Activated CD4-positive, alpha-beta T cell treated with anti-CD3 and anti-CD28 coated beads for 1 hour (primary cell): ENCODE measurements around the gene SELENOF.
A peak's percentile ranks its signal among the peaks of the same experiment; 100 is the strongest.
"Not testable (repeated sequence)": the region's sequence is repeated elsewhere in the genome, so short reads cannot be mapped to it uniquely, and the experiment has no call there.

Experiments used
- DNase-seq: peaks from one replicate; pipeline ENCODE4 v3.0.0-alpha.2; 2020

SELENOF gene

DNA sequence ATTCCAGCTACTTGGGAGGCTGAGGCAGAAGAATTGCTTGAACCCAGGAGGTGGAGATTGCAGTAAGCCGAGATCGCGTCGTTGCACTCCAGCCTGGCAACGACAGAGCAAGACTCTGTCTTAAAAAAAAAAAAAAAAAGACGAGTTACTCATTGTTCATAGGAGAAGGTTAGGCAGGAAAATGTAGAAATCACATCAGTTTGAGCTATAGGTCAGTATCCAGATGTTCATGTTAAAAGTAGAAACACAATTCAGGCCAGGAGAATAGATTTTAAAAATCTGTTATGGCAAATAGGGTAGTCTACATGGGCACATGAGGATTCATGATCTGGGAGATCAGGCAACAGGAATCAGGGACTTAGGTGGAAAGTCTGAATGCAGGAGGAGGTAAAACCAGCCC, 57.7 kb downstream of the SELENOF start:
- no peak for DNase-seq

GRCh38 chr1:86854352-86854751, 59.6 kb downstream of the SELENOF start:
- no peak for DNase-seq

- no peak for DNase-seq
These were observed 61.0 kb downstream of the SELENOF start for GRCh38 chr1:86852782-86853408.

DNA sequence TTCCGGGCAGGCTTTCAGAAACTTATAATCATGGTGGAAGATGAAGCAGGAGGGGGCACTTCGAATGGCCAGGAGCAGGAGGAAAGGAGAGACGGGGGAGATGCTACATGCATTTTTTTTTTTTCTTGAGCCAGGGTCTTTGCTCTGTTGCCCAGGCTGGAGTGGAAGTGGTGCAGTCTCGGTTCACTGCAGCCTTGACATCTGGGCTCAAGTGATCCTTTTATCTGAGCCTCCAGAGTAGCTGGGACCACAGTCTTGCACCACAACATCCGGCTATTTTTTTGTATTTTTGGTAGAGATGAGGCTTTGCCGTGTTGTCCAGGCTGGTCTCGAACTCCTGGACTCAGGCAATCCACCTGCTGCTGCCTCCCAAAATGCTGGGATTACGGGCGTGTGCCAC, 61.6 kb downstream of the SELENOF start:
- DNase-seq: no peak

DNA sequence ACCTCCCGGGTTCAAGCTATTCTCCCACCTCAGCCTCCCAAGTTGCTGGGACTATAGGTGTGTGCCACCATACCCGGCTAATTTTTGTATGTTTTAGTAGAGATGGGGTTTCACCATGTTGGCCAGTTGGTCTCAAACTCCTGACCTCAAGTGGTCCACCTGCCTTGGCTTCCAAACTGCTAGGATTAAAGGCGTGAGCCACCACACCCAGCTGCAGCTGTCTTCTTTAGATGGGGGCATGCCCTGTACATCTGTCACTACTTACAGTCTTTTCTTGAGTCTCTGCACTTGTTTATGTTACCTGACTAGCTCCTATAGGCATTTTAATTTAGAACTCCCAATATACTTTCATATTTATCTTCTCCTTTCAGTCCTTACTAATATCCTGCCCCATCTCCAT, 64.2 kb downstream of the SELENOF start:
- DNase-seq: no peak

GRCh38 chr1:86848654-86849053, 65.3 kb downstream of the SELENOF start:
- no peak for DNase-seq

- no peak for DNase-seq
These were observed 67.7 kb downstream of the SELENOF start for GRCh38 chr1:86846164-86846647.

DNA sequence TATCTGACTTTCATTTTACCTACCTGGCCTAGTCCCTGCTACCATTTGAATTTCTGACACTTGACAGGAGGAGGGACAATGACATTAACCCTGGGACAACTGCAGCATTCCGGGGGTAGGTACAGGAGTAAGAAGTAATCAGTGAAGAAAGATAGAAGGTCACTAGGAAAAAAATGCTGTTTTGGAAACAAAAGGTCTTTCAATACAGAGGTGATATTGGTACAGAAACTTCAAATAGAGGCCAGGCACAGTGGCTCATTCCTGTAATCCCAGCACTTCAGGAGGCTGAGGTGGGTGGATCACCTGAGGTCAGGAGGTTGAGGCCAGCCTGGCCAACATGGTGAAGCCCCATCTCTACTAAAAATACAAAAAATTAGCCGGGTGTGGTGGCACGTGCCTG, 68.4 kb downstream of the SELENOF start:
- DNase-seq: no peak

DNA sequence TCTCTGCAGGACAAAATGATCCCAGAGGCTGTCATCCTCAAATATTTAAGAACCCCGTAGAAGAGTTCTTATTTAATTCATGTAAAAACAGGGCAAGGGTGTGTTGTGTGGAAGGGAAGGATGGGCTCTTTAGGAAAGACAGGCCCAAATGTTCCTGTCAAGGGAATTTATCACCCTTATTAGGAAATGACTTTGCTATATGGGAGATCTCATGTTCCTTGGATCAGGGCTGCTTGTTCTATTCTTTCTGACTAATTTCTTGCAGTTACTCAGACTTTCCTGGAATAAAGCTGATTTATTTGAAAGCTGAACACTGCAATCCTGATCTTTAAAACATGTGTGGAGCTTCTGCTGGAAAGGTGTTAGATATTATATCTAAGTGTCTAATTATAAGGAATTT, 72.8 kb downstream of the SELENOF start:
- DNase-seq: no peak

GRCh38 chr1:86833461-86834215, 80.3 kb downstream of the SELENOF start:
- peak; percentile 13 for DNase-seq

DNA sequence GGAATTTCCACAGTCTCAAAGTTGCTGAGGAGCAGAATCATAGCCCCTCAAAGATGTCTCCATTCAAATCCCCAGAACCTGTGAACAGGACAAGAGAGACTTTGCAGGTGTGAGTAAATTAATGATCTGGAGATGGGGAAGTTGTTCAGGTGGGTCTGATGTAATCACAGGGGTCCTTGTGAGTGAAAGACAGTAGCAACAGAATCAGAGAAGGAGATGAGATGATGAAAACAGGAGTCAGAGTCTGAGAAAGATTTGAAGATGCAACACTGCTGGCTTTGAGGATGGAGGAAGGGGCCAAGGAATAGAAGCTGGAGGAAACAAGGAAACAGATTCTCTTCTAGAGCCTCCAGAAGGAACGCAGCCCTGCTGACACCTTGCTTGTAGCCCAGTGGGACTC, 81.5 kb downstream of the SELENOF start:
- no peak for DNase-seq

- DNase-seq: no peak
These were observed 84.6 kb downstream of the SELENOF start for GRCh38 chr1:86829321-86829720.

- no peak for DNase-seq
These were observed 85.9 kb downstream of the SELENOF start for GRCh38 chr1:86828024-86828423.

- DNase-seq: no peak
These were observed 87.1 kb downstream of the SELENOF start for GRCh38 chr1:86826856-86827255.

GRCh38 chr1:86825319-86825718, 88.6 kb downstream of the SELENOF start:
- DNase-seq: no peak

DNA sequence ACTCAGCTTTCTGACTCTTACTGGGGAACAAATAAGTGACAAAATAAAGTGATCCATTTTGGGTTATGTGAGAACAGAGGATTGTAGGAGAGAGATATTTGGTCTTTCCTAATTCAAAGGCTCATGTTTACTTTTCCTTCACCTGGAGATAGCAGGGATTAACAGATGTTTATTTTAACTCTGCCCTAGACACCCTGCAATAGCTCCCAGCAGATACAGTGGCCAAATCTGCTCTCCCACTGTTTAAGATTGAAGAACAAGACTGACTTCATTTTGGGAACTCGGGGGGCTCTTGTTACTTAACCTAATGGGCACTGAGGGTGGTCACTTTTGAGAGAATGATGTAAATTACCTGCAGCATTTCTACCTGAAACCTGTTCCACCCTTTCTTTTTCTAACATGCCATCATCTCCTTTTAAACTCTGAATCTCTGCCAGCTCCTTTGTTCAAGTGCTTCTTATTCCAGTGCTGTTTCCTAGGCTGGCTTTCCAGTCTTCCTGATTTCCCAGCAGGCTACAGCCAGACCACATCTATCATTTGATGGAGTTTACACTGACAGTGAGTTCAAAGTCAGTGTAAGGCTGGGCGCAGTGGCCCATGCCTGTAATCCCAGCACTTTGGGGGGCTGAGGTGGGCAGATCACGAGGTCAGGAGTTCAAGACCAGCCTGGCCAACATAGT, 90.0 kb downstream of the SELENOF start:
- no peak for DNase-seq

GRCh38 chr1:86823386-86823785, 90.5 kb downstream of the SELENOF start:
- no peak for DNase-seq

DNA sequence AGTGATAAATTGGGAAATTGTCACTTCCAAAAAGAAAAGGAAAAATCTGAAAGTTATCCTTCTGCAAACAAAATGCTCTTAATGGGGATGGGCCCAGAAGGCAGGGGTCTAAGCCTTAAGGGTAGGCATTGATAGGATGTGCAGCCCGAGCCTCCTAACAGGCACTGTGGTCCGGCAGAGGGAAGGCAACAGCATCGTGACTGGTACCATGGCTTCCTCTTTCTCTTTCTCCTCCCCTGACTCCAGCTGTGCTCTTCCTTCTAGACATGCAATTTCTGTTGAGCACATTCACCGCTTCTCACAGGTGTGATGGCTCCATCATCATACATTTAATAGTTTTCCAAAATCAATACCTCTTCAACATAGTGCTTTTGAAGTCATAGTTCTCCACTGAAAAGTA, 91.5 kb downstream of the SELENOF start:
- no peak for DNase-seq

- DNase-seq: no peak
These were observed 92.0 kb downstream of the SELENOF start for GRCh38 chr1:86821956-86822355.

DNA sequence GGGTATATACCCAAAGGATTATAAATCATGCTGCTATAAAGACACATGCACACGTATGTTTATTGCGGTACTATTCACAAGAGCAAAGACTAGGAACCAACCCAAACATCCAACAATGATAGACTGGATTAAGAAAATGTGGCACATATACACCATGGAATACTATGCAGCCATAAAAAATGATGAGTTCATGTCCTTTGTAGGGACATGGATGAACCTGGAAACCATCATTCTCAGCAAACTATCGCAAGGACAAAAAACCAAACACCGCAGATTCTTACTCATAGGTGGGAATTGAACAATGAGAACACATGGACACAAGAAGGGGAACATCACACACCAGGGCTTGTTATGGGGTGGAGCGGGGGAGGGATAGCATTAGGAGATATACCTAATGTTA, 94.0 kb downstream of the SELENOF start:
- not testable (repeated sequence) for DNase-seq

- DNase-seq: not testable (repeated sequence)
These were observed 96.6 kb downstream of the SELENOF start for GRCh38 chr1:86817246-86817826.

- not testable (repeated sequence) for DNase-seq
These were observed 99.8 kb downstream of the SELENOF start for GRCh38 chr1:86814118-86814517.
